ENCODE measurements around the gene CBLB.

GRCh38 chr3:105869861-105870755 is 1.3 kb upstream of the CBLB start:
- TF ChIP-seq POLR2AphosphoS5 (IDR thresholded peaks at IDR 0.05; ENCODE audit: borderline replicate concordance, low read depth, low read length), result no peak
- no peak for TF ChIP-seq EZH2 (IDR thresholded peaks at IDR 0.05)
